ENCODE data around the gene ANTXR1.
"Not testable (repeated sequence)": the region's sequence is repeated elsewhere in the genome, so short reads cannot be mapped to it uniquely, and the experiment has no call there.

The ANTXR1 gene

DNA sequence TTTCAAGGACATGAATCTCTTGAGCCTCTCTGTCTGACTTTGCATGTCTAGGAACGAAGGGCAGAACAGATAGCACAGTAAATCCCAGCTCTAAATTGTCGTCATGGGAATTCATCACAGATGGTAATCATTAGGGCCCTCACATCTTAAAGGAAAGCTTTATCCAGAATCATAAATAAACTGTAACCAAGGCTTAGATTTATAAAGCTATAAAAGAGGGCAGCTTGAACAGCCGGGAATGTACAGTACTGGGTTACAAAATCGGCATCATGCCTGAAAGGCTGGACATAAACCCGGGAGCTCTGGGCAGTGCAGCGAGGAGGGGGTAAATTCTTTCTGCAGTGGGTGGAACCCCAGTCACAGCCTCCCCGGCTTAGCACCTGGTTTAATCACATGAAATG is 229.7 kb downstream of the ANTXR1 start:
- no peak for ATAC-seq (replicated peaks)
- H3K4me1 Mint-ChIP-seq, result no peaks in the 10 kb centered on the region
- no peak overlapping the region for H3K4me3 Mint-ChIP-seq
- H3K36me3 Mint-ChIP-seq, result no peaks in the 10 kb centered on the region
- peaks cover 6 to 12% of the 10 kb centered on the region in 2 donors for H3K27me3 Mint-ChIP-seq
- H3K9me3 Mint-ChIP-seq, result no peaks in the 10 kb centered on the region
- H3K27ac Mint-ChIP-seq, result no peak overlapping the region
- no peak for DNase-seq

DNA sequence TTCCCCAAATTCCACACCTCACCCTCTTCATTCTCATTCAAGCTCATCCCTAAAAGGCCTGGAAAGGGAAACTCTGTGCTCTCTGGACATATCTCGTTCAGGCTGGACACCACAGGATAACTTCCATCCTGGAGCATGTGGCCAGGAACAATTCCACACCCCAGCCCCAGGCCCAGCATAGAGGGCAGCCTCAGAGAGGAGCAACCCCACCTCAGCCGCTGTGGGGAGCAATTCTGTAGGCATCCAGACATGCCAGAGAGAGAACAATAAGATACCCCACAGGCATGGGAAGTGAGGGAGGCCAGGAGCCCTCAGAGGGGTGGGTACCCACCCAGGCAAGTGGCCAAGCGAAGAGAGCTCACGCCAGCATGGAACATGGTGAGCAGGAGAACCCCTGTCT is 230.7 kb downstream of the ANTXR1 start:
- H3K27ac Mint-ChIP-seq, result no peak overlapping the region
- no peaks in the 10 kb centered on the region for H3K4me1 Mint-ChIP-seq
- H3K27me3 Mint-ChIP-seq, result peaks cover 6 to 12% of the 10 kb centered on the region in 2 donors
- ATAC-seq (replicated peaks), result no peak
- H3K36me3 Mint-ChIP-seq, result no peaks in the 10 kb centered on the region
- no peak for DNase-seq
- no peaks in the 10 kb centered on the region for H3K9me3 Mint-ChIP-seq
- no peak overlapping the region for H3K4me3 Mint-ChIP-seq

- DNase-seq (no peak), ATAC-seq (replicated peaks) (no peak)
- Mint-ChIP-seq H3K27me3 (peaks cover 6 to 12% of the 10 kb centered on the region in 2 donors), H3K36me3 (no peaks in the 10 kb centered on the region), H3K4me3 (no peak overlapping the region), H3K27ac (no peak overlapping the region), H3K4me1 (no peaks in the 10 kb centered on the region), H3K9me3 (no peaks in the 10 kb centered on the region)
Measured at GRCh38 chr2:69244882-69245281, 231.9 kb downstream of the ANTXR1 start.

DNA sequence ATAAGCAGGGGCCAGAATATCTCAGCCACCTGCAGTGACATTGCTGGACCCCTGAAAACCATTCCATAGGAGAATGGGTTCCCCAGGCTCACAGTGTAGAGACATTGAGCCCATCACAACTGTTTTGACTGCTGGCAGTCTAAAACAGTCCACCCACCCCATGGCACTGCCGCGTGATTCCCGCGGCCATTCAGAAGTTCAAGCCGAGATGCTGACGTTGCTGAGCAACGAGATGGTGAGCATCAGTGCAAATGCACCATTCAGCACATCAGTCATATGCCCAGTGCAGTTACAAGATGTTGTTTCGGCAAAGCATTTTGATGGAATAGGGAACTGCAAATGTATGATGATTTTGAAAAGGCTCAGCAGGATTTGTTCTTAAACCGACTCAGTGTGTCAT is 234.6 kb downstream of the ANTXR1 start:
- Mint-ChIP-seq H3K27ac (no peak overlapping the region), H3K4me1 (no peaks in the 10 kb centered on the region), H3K4me3 (no peak overlapping the region), H3K36me3 (no peaks in the 10 kb centered on the region), H3K9me3 (no peaks in the 10 kb centered on the region), H3K27me3 (peaks cover 6 to 12% of the 10 kb centered on the region in 2 donors)
- ATAC-seq (replicated peaks) (no peak), DNase-seq (no peak)

- no peak for DNase-seq
- Mint-ChIP-seq H3K4me3 (no peak overlapping the region), H3K36me3 (no peaks in the 10 kb centered on the region), H3K4me1 (no peaks in the 10 kb centered on the region), H3K9me3 (no peaks in the 10 kb centered on the region), H3K27me3 (peaks cover 5 to 12% of the 10 kb centered on the region in 2 donors), H3K27ac (no peak overlapping the region)
- ATAC-seq (replicated peaks), result no peak
Measured at GRCh38 chr2:69248232-69248631, 235.3 kb downstream of the ANTXR1 start.

- ATAC-seq (replicated peaks), result no peak
- Mint-ChIP-seq H3K27me3 (peaks cover 18 to 22% of the 10 kb centered on the region in 2 donors), H3K4me3 (no peak overlapping the region), H3K36me3 (no peaks in the 10 kb centered on the region), H3K27ac (no peak overlapping the region), H3K9me3 (no peaks in the 10 kb centered on the region), H3K4me1 (no peaks in the 10 kb centered on the region)
- DNase-seq, result no peak
Measured at GRCh38 chr2:69250981-69251380, 238.0 kb downstream of the ANTXR1 start.

- DNase-seq (no peak), ATAC-seq (replicated peaks) (no peak)
- Mint-ChIP-seq H3K27me3 (peaks cover 23 to 28% of the 10 kb centered on the region in 2 donors), H3K36me3 (no peaks in the 10 kb centered on the region), H3K9me3 (no peaks in the 10 kb centered on the region), H3K4me1 (no peaks in the 10 kb centered on the region), H3K4me3 (no peak overlapping the region), H3K27ac (no peak overlapping the region)
Measured at GRCh38 chr2:69251943-69252342, 239.0 kb downstream of the ANTXR1 start.

GRCh38 chr2:69253112-69253511 is 240.1 kb downstream of the ANTXR1 start:
- ATAC-seq (replicated peaks) (no peak), DNase-seq (no peak)
- H3K4me3 Mint-ChIP-seq, result no peak overlapping the region
- H3K36me3 Mint-ChIP-seq, result no peaks in the 10 kb centered on the region
- peaks cover 16 to 38% of the 10 kb centered on the region in 2 donors for H3K27me3 Mint-ChIP-seq
- H3K4me1 Mint-ChIP-seq, result no peaks in the 10 kb centered on the region
- H3K9me3 Mint-ChIP-seq, result peaks cover 6 to 10% of the 10 kb centered on the region in 2 donors
- H3K27ac Mint-ChIP-seq, result no peak overlapping the region

DNA sequence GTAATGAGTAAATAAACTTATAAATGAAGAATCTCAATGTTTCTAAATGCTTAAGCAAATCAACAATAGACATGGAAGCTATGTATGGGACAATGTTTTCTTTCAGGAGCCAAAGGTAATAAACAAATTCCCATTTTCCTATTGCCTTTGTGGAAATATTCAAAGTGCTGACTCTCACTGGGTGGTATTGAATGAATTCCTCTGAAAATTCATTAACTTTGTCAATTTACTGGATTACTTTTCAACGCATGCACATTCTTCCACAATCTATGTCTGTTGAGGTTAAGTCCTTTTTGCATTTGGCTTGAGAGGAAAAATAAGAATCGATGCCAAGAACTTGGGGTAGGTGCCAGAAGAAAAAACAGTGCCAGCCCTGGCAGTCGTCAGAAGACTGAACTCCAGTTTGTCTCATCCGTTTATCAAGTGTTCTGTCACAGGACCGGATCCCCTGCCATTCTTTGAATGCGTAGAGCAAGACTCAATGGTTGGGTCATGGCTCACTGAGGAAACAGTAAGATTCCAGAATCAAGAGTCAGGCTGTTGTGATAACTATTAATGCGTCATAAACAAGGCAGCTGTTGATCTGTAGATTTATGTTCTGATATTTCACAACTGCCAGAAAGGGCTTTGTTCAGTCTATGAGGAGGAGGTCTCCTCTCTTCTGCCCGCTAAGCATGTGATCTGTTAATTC is 240.8 kb downstream of the ANTXR1 start:
- peaks cover 11 to 14% of the 10 kb centered on the region in 2 donors for H3K9me3 Mint-ChIP-seq
- no peak for DNase-seq
- no peak for ATAC-seq (replicated peaks)
- H3K27ac Mint-ChIP-seq, result no peak overlapping the region
- H3K4me1 Mint-ChIP-seq, result no peaks in the 10 kb centered on the region
- peaks cover 16 to 38% of the 10 kb centered on the region in 2 donors for H3K27me3 Mint-ChIP-seq
- H3K36me3 Mint-ChIP-seq, result no peaks in the 10 kb centered on the region
- H3K4me3 Mint-ChIP-seq, result no peak overlapping the region

DNA sequence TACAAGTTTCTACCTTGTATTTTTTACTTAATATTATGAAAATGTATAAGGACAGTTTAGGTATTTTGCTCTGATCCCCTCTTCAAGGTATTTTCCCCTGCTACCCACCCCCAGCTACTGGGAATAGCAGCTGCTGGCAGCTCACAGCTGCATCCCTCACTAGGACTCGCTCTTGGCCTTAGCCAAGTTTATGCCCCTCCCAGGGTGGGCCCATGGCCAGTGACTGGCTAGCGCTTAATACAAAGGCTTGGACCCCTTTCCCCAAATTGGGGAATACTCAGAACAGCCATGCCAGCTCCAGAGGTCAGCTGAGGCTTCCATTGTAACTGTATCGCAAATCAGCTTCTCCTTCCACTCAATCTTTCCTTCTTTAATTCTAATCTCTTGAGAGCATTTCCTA is 242.8 kb downstream of the ANTXR1 start:
- peaks cover 19 to 21% of the 10 kb centered on the region in 2 donors for H3K9me3 Mint-ChIP-seq
- H3K4me3 Mint-ChIP-seq, result no peak overlapping the region
- ATAC-seq (replicated peaks) (no peak), DNase-seq (no peak)
- H3K4me1 Mint-ChIP-seq, result no peaks in the 10 kb centered on the region
- H3K27me3 Mint-ChIP-seq, result peaks cover 16 to 38% of the 10 kb centered on the region in 2 donors
- no peak overlapping the region for H3K27ac Mint-ChIP-seq
- no peaks in the 10 kb centered on the region for H3K36me3 Mint-ChIP-seq

DNA sequence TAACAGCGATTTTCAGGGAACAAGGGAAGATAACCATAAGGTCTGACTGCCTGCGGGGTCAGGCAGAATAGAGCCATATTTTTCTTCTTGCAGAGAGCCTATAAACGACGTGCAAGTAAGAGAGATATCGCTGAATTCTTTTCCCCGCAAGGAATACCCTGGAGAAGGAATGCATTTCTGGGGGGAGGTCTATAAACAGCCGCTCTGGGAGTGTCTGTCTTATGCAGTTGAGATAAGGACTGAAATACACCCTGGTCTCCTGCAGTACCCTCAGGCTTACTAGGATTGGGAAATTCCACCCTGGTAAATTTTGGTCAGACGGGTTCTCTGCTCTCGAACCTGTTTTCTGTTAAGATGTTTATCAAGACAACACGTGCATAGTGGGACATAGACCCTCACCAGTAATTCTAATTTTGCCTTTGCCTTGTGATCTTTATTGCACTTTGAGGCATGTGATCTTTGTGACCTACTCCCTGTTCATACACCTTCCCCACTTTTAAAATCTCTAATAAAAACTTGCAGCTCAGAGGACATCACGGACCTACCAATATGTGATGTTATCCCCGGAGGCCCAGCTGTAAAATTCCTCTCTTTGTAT is 247.1 kb downstream of the ANTXR1 start:
- H3K9me3 Mint-ChIP-seq, result peaks cover 25 to 32% of the 10 kb centered on the region in 2 donors
- H3K27ac Mint-ChIP-seq, result not testable (repeated sequence)

GRCh38 chr2:69260666-69261065 is 247.7 kb downstream of the ANTXR1 start:
- H3K4me1 Mint-ChIP-seq, result no peaks in the 10 kb centered on the region
- peaks cover 25 to 32% of the 10 kb centered on the region in 2 donors for H3K9me3 Mint-ChIP-seq
- H3K36me3 Mint-ChIP-seq, result no peaks in the 10 kb centered on the region
- DNase-seq (no peak), ATAC-seq (replicated peaks) (no peak)
- no peak overlapping the region for H3K27ac Mint-ChIP-seq
- no peak overlapping the region for H3K4me3 Mint-ChIP-seq
- H3K27me3 Mint-ChIP-seq, result peaks cover 9 to 35% of the 10 kb centered on the region in 2 donors

More for the DNA sequence above, 247.1 kb downstream of the ANTXR1 start:
- not testable (repeated sequence) for H3K4me3 Mint-ChIP-seq; H3K4me1 Mint-ChIP-seq; DNase-seq; ATAC-seq (replicated peaks); H3K36me3 Mint-ChIP-seq
- peaks cover 10 to 34% of the 10 kb centered on the region in 2 donors for H3K27me3 Mint-ChIP-seq

DNA sequence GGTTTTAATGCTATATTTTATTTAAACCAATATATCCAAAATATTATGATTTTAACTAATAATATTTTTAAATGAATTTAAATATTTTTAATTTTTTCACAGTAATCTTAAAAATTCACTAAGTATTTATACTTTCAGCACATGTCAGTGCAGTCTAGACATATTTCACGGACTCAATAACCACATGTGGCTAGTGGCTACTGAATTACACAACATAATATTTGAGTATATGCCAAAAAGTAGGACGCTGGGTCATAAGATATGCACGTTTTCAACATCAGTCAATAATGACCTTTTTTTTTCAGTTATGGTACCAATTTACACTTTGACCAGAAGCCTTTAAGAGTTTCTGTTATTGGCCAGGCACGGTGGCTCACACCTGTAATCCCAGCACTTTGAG is 256.4 kb downstream of the ANTXR1 start:
- H3K4me1 Mint-ChIP-seq, result no peaks in the 10 kb centered on the region
- ATAC-seq (replicated peaks), result no peak
- no peak for DNase-seq
- no peak overlapping the region for H3K4me3 Mint-ChIP-seq
- H3K9me3 Mint-ChIP-seq, result no peaks in the 10 kb centered on the region
- H3K27me3 Mint-ChIP-seq, result peaks cover 23 to 27% of the 10 kb centered on the region in 2 donors
- no peak overlapping the region for H3K27ac Mint-ChIP-seq
- H3K36me3 Mint-ChIP-seq, result no peaks in the 10 kb centered on the region

- peaks cover 27 to 32% of the 10 kb centered on the region in 2 donors for H3K27me3 Mint-ChIP-seq
- no peak for ATAC-seq (replicated peaks)
- DNase-seq, result no peak
- H3K4me1 Mint-ChIP-seq, result no peaks in the 10 kb centered on the region
- H3K9me3 Mint-ChIP-seq, result peaks cover 0 to 2% of the 10 kb centered on the region in 2 donors
- H3K36me3 Mint-ChIP-seq, result no peaks in the 10 kb centered on the region
- H3K4me3 Mint-ChIP-seq, result no peak overlapping the region
- H3K27ac Mint-ChIP-seq, result no peak overlapping the region
Measured at GRCh38 chr2:69271831-69272257, 258.9 kb downstream of the ANTXR1 start.

GRCh38 chr2:69272803-69273471 is 260.0 kb downstream of the ANTXR1 start:
- ATAC-seq (replicated peaks) (no peak), DNase-seq (no peak)
- no peaks in the 10 kb centered on the region for H3K36me3 Mint-ChIP-seq
- no peak overlapping the region for H3K4me3 Mint-ChIP-seq
- no peaks in the 10 kb centered on the region for H3K4me1 Mint-ChIP-seq
- peaks cover 31 to 32% of the 10 kb centered on the region in 2 donors for H3K27me3 Mint-ChIP-seq
- peaks cover 0 to 2% of the 10 kb centered on the region in 2 donors for H3K9me3 Mint-ChIP-seq
- no peak overlapping the region for H3K27ac Mint-ChIP-seq
